Testis (tissue), 2 donors: ENCODE results near the gene SWT1.

Experiments used
- CTCF ChIP-seq, 3 experiments: fragments of 450-650 bp in 2 of 3; fragments of 200-600 bp in 1 of 3; sonication (generic) in 1 of 3; IDR thresholded peaks; one replicate each; pipeline ENCODE4 v1.5.1; 2016 to 2019; ENCODE audit warnings: antibody characterized with exemption in 3 of 3, mild to moderate bottlenecking in 2 of 3, moderate library complexity in 1 of 3
- POLR2A ChIP-seq: fragments of 450-650 bp; IDR thresholded peaks from one replicate; pipeline ENCODE4 v1.6.1; 2017; ENCODE audit warnings: antibody characterized with exemption, mild to moderate bottlenecking, moderate library complexity

- TF ChIP-seq CTCF (IDR thresholded peaks at IDR 0.05): no peak
- no peak for TF ChIP-seq POLR2A
These were observed 18.9 kb upstream of the SWT1 start for GRCh38 chr1:185137896-185138545.
